ENCODE measurements around the gene SEC14L1.
"Not testable (repeated sequence)": the region's sequence is repeated elsewhere in the genome, so short reads cannot be mapped to it uniquely, and the experiment has no call there.

SEC14L1 gene

GRCh38 chr17:77140166-77140877 is 447 bp upstream of the SEC14L1 start:
- DNase-seq (ENCODE audit: low read depth in 2 of 2, low spot score in 1 of 2) = peak; percentile 98 to 99

- no peak for DNase-seq (ENCODE audit: low read depth in 2 of 2, low spot score in 1 of 2)
Observed at GRCh38 chr17:77141846-77142449, 1.2 kb downstream of the SEC14L1 start.

- no peak for DNase-seq (ENCODE audit: low read depth in 2 of 2, low spot score in 1 of 2)
Observed at GRCh38 chr17:77142689-77143088, 1.9 kb downstream of the SEC14L1 start.

GRCh38 chr17:77143306-77143705 is 2.5 kb downstream of the SEC14L1 start:
- no peak for DNase-seq (ENCODE audit: low read depth in 2 of 2, low spot score in 1 of 2)

GRCh38 chr17:77144227-77144626 is 3.5 kb downstream of the SEC14L1 start:
- DNase-seq (ENCODE audit: low read depth in 2 of 2, low spot score in 1 of 2) = no peak

GRCh38 chr17:77145224-77145611 is 4.4 kb downstream of the SEC14L1 start:
- no peak for DNase-seq (ENCODE audit: low read depth in 2 of 2, low spot score in 1 of 2)

GRCh38 chr17:77145612-77146245 is 5.0 kb downstream of the SEC14L1 start:
- no peak for DNase-seq (ENCODE audit: low read depth in 2 of 2, low spot score in 1 of 2)

GRCh38 chr17:77146246-77146632 is 5.5 kb downstream of the SEC14L1 start:
- DNase-seq (ENCODE audit: low read depth in 2 of 2, low spot score in 1 of 2) = no peak

GRCh38 chr17:77146882-77147281 is 6.1 kb downstream of the SEC14L1 start:
- no peak for DNase-seq (ENCODE audit: low read depth in 2 of 2, low spot score in 1 of 2)

GRCh38 chr17:77147357-77147801 is 6.6 kb downstream of the SEC14L1 start:
- no peak for DNase-seq (ENCODE audit: low read depth in 2 of 2, low spot score in 1 of 2)

GRCh38 chr17:77148077-77148939 is 7.5 kb downstream of the SEC14L1 start:
- no peak for DNase-seq (ENCODE audit: low read depth in 2 of 2, low spot score in 1 of 2)

- DNase-seq (ENCODE audit: low read depth in 2 of 2, low spot score in 1 of 2) = no peak
Observed at GRCh38 chr17:77148940-77149510, 8.3 kb downstream of the SEC14L1 start.

- no peak for DNase-seq (ENCODE audit: low read depth in 2 of 2, low spot score in 1 of 2)
Observed at GRCh38 chr17:77150196-77150595, 9.4 kb downstream of the SEC14L1 start.

GRCh38 chr17:77151186-77151585 is 10.4 kb downstream of the SEC14L1 start:
- DNase-seq (ENCODE audit: low read depth in 2 of 2, low spot score in 1 of 2) = no peak

GRCh38 chr17:77152056-77152455 is 11.3 kb downstream of the SEC14L1 start:
- not testable (repeated sequence) for DNase-seq (ENCODE audit: low read depth in 2 of 2, low spot score in 1 of 2)

GRCh38 chr17:77153472-77153871 is 12.7 kb downstream of the SEC14L1 start:
- DNase-seq (ENCODE audit: low read depth in 2 of 2, low spot score in 1 of 2) = no peak

GRCh38 chr17:77153999-77154586 is 13.3 kb downstream of the SEC14L1 start:
- DNase-seq (ENCODE audit: low read depth in 2 of 2, low spot score in 1 of 2) = no peak

- no peak for DNase-seq (ENCODE audit: low read depth in 2 of 2, low spot score in 1 of 2)
Observed at GRCh38 chr17:77155125-77155524, 14.4 kb downstream of the SEC14L1 start.

GRCh38 chr17:77157766-77158165 is 17.0 kb downstream of the SEC14L1 start:
- not testable (repeated sequence) for DNase-seq (ENCODE audit: low read depth in 2 of 2, low spot score in 1 of 2)

GRCh38 chr17:77160091-77160874 is 19.5 kb downstream of the SEC14L1 start:
- DNase-seq (ENCODE audit: low read depth in 2 of 2, low spot score in 1 of 2) = no peak

All from stimulated activated CD8-positive, alpha-beta memory T cell treated with anti-CD3 and anti-CD28 coated beads, Interleukin-4, amount 100 ng/mL, for 4 hours (primary cell).